ENCODE results near the gene C22orf15. TPM values are rescaled to one million over a fixed set of nuclear protein-coding genes. Genes with fewer than 3 reads are reported as not detected.

The C22orf15 gene
- total and polyA plus RNA-seq, 4 donors, result 0.03 to 0.17 (median 0.12) TPM

DNA sequence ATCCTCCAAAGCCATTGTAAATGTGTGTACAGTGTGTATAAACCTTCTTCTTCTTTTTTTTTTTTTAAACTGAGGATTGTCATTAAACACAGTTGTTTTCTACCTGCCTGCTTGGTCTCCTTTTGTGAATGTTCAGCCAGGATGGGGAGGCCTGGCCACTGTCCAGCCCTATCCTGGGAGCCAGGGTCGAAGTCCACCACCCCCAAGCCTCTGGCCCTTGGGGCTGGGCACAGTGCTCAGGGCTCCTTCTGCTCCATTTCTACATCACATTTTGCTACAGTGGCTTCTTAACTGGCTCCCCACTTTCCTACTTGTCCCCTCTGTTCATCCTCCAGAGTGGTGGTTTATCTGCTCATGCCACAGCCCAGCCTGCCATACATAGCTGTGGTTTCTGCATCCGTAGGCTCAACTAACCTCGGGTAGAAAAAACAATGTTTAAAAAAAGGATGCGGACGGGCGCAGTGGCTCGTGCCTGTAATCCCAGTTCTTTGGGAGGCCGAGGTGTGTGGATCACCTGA is 21.5 kb downstream of the C22orf15 start:
- Histone ChIP-seq H3K9me3 (ENCODE audit: control insufficient read depth in 4 of 4, low read length in 3 of 4) (no peaks in the 10 kb centered on the region), H3K9ac (ENCODE audit: low read depth in 1 of 2, low read length in 2 of 2) (no peak overlapping the region), H3K4me1 (ENCODE audit: control insufficient read depth in 4 of 4, insufficient read depth in 4 of 4, low read length in 3 of 4) (peaks cover 12 to 36% (median 29%) of the 10 kb centered on the region in 4 donors), H3K36me3 (ENCODE audit: control insufficient read depth in 4 of 4, insufficient read depth in 3 of 4, low read depth in 1 of 4, low read length in 3 of 4) (no peaks in the 10 kb centered on the region), H3K27ac (ENCODE audit: low read depth in 1 of 2, low read length in 2 of 2) (peak overlapping the region in 1 of 2 donors; percentile 6), H3K4me3 (ENCODE audit: low read depth in 1 of 3, low read length in 3 of 3) (no peak overlapping the region), H3K27me3 (ENCODE audit: control insufficient read depth in 4 of 4, insufficient read depth in 4 of 4, low read length in 3 of 4) (no peaks in the 10 kb centered on the region)
- DNase-seq (ENCODE audit: low spot score), result peak; percentile 53
- WGBS, result 45% methylated on average over 8 of the region's 8 CpGs
- TF ChIP-seq RAD21 (IDR thresholded peaks at IDR 0.05), result peak in 1 of 2 donors; percentile 25
- TF ChIP-seq NR2F2 (IDR thresholded peaks at IDR 0.05), result no peak
- peak; percentile 86 to 91 for TF ChIP-seq HNF4A (conservative IDR thresholded peaks at IDR 0.05)
- TF ChIP-seq SP1 (IDR thresholded peaks at IDR 0.05), result peak; percentile 79
- TF ChIP-seq, protein P1, sequence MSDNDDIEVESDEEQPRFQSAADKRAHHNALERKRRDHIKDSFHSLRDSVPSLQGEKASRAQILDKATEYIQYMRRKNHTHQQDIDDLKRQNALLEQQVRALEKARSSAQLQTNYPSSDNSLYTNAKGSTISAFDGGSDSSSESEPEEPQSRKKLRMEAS (IDR thresholded peaks at IDR 0.05), result no peak
- TF ChIP-seq HNF4G (IDR thresholded peaks at IDR 0.05), result peak; percentile 86
- TF ChIP-seq RXRA (IDR thresholded peaks at IDR 0.05), result peak in 1 of 2 donors; percentile 29

DNA sequence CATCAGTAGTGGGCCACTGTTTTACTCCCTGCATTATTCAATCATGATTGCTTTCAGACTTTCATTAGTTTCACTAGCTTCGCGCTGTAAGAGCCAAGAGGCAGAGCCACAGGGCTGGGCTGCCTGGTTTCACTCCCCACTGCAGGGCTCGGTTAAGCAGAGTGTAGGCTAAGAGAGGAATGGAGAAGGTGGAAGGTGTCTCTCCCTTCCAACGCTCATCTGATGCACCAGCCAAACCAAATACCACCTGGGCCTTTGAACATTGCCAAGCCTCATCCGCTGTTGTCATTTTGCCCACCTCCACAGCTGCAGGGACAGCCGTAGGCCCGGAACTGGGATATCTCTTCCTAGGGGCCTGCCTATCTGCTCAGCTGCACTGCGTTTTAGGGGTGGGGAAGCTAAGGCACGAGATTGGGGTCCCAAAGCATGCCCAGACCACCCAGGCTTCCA is 23.5 kb downstream of the C22orf15 start:
- H3K27me3 ChIP-seq (ENCODE audit: control insufficient read depth in 4 of 4, insufficient read depth in 4 of 4, low read length in 3 of 4), result no peaks in the 10 kb centered on the region
- peak overlapping the region; percentile 46 to 83 (median 76) for H3K4me3 ChIP-seq (ENCODE audit: low read depth in 1 of 3, low read length in 3 of 3)
- DNase-seq (ENCODE audit: low spot score), result peak; percentile 32
- H3K27ac ChIP-seq (ENCODE audit: low read depth in 1 of 2, low read length in 2 of 2), result peak overlapping the region; percentile 99 to 100
- no peaks in the 10 kb centered on the region for H3K9me3 ChIP-seq (ENCODE audit: control insufficient read depth in 4 of 4, low read length in 3 of 4)
- H3K9ac ChIP-seq (ENCODE audit: low read depth in 1 of 2, low read length in 2 of 2), result peak overlapping the region; percentile 2 to 57
- no peaks in the 10 kb centered on the region for H3K36me3 ChIP-seq (ENCODE audit: control insufficient read depth in 4 of 4, insufficient read depth in 3 of 4, low read depth in 1 of 4, low read length in 3 of 4)
- 23% methylated on average over 9 of the region's 9 CpGs for WGBS
- TF ChIP-seq, protein P1 (IDR thresholded peaks at IDR 0.05), result no peak
- TF ChIP-seq, protein P2, sequence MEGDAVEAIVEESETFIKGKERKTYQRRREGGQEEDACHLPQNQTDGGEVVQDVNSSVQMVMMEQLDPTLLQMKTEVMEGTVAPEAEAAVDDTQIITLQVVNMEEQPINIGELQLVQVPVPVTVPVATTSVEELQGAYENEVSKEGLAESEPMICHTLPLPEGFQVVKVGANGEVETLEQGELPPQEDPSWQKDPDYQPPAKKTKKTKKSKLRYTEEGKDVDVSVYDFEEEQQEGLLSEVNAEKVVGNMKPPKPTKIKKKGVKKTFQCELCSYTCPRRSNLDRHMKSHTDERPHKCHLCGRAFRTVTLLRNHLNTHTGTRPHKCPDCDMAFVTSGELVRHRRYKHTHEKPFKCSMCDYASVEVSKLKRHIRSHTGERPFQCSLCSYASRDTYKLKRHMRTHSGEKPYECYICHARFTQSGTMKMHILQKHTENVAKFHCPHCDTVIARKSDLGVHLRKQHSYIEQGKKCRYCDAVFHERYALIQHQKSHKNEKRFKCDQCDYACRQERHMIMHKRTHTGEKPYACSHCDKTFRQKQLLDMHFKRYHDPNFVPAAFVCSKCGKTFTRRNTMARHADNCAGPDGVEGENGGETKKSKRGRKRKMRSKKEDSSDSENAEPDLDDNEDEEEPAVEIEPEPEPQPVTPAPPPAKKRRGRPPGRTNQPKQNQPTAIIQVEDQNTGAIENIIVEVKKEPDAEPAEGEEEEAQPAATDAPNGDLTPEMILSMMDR (IDR thresholded peaks at IDR 0.05; ENCODE audit: low read depth, low read length, missing input control), result no peak
- TF ChIP-seq HNF4G (IDR thresholded peaks at IDR 0.05), result no peak
- TF ChIP-seq RAD21 (IDR thresholded peaks at IDR 0.05), result no peak
- peak in 1 of 2 donors; percentile 21 for TF ChIP-seq RXRA (IDR thresholded peaks at IDR 0.05)
- peak; percentile 23 for TF ChIP-seq SP1 (IDR thresholded peaks at IDR 0.05)
- H3K4me1 ChIP-seq (ENCODE audit: control insufficient read depth in 4 of 4, insufficient read depth in 4 of 4, low read length in 3 of 4), result peaks cover 12 to 42% (median 31%) of the 10 kb centered on the region in 4 donors

DNA sequence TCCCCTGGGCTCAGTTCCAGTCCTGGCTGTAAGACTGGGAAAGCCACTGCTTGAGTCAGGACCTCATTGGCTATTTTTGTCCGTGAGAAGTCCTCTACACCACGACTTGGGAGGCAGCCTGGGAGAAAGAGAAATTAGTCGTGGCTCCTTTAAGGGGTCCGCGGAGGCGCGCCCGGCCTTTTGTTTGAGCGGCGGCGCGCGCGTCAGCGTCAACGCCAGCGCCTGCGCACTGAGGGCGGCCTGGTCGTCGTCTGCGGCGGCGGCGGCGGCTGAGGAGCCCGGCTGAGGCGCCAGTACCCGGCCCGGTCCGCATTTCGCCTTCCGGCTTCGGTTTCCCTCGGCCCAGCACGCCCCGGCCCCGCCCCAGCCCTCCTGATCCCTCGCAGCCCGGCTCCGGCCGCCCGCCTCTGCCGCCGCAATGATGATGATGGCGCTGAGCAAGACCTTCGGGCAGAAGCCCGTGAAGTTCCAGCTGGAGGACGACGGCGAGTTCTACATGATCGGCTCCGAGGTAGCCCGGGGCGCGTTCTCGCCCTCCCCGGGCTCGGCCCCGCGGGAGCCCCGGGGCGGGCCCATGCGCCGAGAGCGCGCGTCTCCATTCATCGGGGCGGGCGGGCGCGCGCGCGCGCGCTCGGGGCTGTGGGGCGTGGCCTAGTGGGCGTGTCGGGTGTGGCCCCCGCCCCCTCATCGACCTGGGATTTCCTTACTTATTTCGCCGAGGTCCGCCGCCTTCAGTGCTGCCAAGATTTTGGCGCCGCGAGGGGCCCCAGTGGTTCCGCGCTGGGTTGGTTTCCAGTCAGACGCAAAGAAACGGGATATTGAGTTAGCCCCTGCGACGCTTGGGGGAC is 24.2 kb downstream of the C22orf15 start, which contains the start of gene SMARCB1:
Gene SMARCB1 (plus strand): TSS at position 215 of the 848 bp plus-strand sequence. CDS start 204 bp downstream, at position 419.
- peak within 1 kb of the TSS; percentile 99 to 100 for H3K27ac ChIP-seq (ENCODE audit: low read depth in 1 of 2, low read length in 2 of 2)
- under 1% methylated on average over 97 of the region's 97 CpGs for WGBS
- peak; percentile 92 for DNase-seq (ENCODE audit: low spot score)
- H3K27me3 ChIP-seq (ENCODE audit: control insufficient read depth in 4 of 4, insufficient read depth in 4 of 4, low read length in 3 of 4), result no peaks in the 10 kb centered on the region
- no peaks in the 10 kb centered on the region for H3K9me3 ChIP-seq (ENCODE audit: control insufficient read depth in 4 of 4, low read length in 3 of 4)
- peak within 1 kb of the TSS; percentile 76 to 85 (median 83) for H3K4me3 ChIP-seq (ENCODE audit: low read depth in 1 of 3, low read length in 3 of 3)
- TF ChIP-seq, protein P3, sequence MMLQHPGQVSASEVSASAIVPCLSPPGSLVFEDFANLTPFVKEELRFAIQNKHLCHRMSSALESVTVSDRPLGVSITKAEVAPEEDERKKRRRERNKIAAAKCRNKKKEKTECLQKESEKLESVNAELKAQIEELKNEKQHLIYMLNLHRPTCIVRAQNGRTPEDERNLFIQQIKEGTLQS (IDR thresholded peaks at IDR 0.05), result no peak
- TF ChIP-seq, protein P4, sequence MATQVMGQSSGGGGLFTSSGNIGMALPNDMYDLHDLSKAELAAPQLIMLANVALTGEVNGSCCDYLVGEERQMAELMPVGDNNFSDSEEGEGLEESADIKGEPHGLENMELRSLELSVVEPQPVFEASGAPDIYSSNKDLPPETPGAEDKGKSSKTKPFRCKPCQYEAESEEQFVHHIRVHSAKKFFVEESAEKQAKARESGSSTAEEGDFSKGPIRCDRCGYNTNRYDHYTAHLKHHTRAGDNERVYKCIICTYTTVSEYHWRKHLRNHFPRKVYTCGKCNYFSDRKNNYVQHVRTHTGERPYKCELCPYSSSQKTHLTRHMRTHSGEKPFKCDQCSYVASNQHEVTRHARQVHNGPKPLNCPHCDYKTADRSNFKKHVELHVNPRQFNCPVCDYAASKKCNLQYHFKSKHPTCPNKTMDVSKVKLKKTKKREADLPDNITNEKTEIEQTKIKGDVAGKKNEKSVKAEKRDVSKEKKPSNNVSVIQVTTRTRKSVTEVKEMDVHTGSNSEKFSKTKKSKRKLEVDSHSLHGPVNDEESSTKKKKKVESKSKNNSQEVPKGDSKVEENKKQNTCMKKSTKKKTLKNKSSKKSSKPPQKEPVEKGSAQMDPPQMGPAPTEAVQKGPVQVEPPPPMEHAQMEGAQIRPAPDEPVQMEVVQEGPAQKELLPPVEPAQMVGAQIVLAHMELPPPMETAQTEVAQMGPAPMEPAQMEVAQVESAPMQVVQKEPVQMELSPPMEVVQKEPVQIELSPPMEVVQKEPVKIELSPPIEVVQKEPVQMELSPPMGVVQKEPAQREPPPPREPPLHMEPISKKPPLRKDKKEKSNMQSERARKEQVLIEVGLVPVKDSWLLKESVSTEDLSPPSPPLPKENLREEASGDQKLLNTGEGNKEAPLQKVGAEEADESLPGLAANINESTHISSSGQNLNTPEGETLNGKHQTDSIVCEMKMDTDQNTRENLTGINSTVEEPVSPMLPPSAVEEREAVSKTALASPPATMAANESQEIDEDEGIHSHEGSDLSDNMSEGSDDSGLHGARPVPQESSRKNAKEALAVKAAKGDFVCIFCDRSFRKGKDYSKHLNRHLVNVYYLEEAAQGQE (IDR thresholded peaks at IDR 0.05), result peak; percentile 93
- TF ChIP-seq HNF4A (conservative IDR thresholded peaks at IDR 0.05) (peak in 1 of 2 donors; percentile 14), RXRA (IDR thresholded peaks at IDR 0.05) (no peak), YY1 (IDR thresholded peaks at IDR 0.05) (no peak), TAF1 (conservative IDR thresholded peaks at IDR 0.05) (no peak), SP1 (IDR thresholded peaks at IDR 0.05) (peak; percentile 36), RAD21 (IDR thresholded peaks at IDR 0.05) (no peak), NR2F2 (IDR thresholded peaks at IDR 0.05) (peak; percentile 24), EGR1 (IDR thresholded peaks at IDR 0.05; ENCODE audit: low read depth in 2 of 2) (no peak)
- TF ChIP-seq, protein P2 (IDR thresholded peaks at IDR 0.05; ENCODE audit: low read depth, low read length, missing input control), result no peak
- peaks cover 12 to 42% (median 31%) of the 10 kb centered on the region in 4 donors for H3K4me1 ChIP-seq (ENCODE audit: control insufficient read depth in 4 of 4, insufficient read depth in 4 of 4, low read length in 3 of 4)
- H3K9ac ChIP-seq (ENCODE audit: low read depth in 1 of 2, low read length in 2 of 2), result peak within 1 kb of the TSS; percentile 57 to 77
- no peaks in the 10 kb centered on the region for H3K36me3 ChIP-seq (ENCODE audit: control insufficient read depth in 4 of 4, insufficient read depth in 3 of 4, low read depth in 1 of 4, low read length in 3 of 4)
